Duodenal mucosa (tissue), 2 donors: Measurements from ENCODE around the gene DDX54.
A peak's percentile ranks its signal among the peaks of the same experiment; 100 is the strongest.

Experiments used
- H3K27ac ChIP-seq: one replicate; pipeline ENCODE4 v1.7.0; 2013; ENCODE audit warnings: low read depth, low read length
- H3K27me3 ChIP-seq, 2 donors: one replicate each; pipeline ENCODE4 v1.7.0; 2013; ENCODE audit warnings: low read length in 2 of 2, control low read depth in 1 of 2; ENCODE audit not compliant: insufficient read depth in 2 of 2, control insufficient read depth in 1 of 2
- H3K36me3 ChIP-seq, 2 donors: one replicate each; pipeline ENCODE4 v1.7.0; 2013; ENCODE audit warnings: low read length in 2 of 2, control low read depth in 1 of 2; ENCODE audit not compliant: insufficient read depth in 2 of 2, control insufficient read depth in 1 of 2
- H3K4me1 ChIP-seq, 2 donors: one replicate each; pipeline ENCODE4 v1.7.0; 2013; ENCODE audit warnings: low read length in 2 of 2, control low read depth in 1 of 2; ENCODE audit not compliant: insufficient read depth in 2 of 2, control insufficient read depth in 1 of 2
- H3K4me3 ChIP-seq, 2 donors: one replicate each; pipeline ENCODE4 v1.7.0; 2013; ENCODE audit warnings: low read length in 2 of 2, low read depth in 1 of 2
- H3K9ac ChIP-seq, 2 donors: one replicate each; pipeline ENCODE4 v1.7.0; 2013; ENCODE audit warnings: low read length in 2 of 2, low read depth in 1 of 2
- H3K9me3 ChIP-seq, 2 donors: one replicate each; pipeline ENCODE4 v1.7.0; 2013; ENCODE audit warnings: low read length in 2 of 2, control low read depth in 1 of 2; ENCODE audit not compliant: control insufficient read depth in 1 of 2

The DDX54 gene

GRCh38 chr12:113189361-113189760 lies 4.1 kb upstream of the DDX54 start:
- Histone ChIP-seq H3K9me3 (no peaks in the 10 kb centered on the region), H3K36me3 (peaks cover 0 to 29% of the 10 kb centered on the region in 2 donors), H3K4me1 (peaks cover 13 to 18% of the 10 kb centered on the region in 2 donors), H3K27ac (no peak overlapping the region), H3K27me3 (no peaks in the 10 kb centered on the region), H3K4me3 (no peak overlapping the region), H3K9ac (no peak overlapping the region)

GRCh38 chr12:113186666-113187325 lies 1.5 kb upstream of the DDX54 start:
- peaks cover 5 to 26% of the 10 kb centered on the region in 2 donors for H3K36me3 ChIP-seq
- H3K27me3 ChIP-seq, result no peaks in the 10 kb centered on the region
- H3K9ac ChIP-seq, result peak overlapping the region; percentile 83
- no peaks in the 10 kb centered on the region for H3K9me3 ChIP-seq
- H3K27ac ChIP-seq, result no peak overlapping the region
- H3K4me1 ChIP-seq, result peaks cover 13 to 21% of the 10 kb centered on the region in 2 donors
- peak overlapping the region; percentile 83 to 91 for H3K4me3 ChIP-seq

GRCh38 chr12:113186033-113186365 lies 721 bp upstream of the DDX54 start:
- H3K27ac ChIP-seq, result peak overlapping the region; percentile 95
- H3K9me3 ChIP-seq, result no peaks in the 10 kb centered on the region
- peak overlapping the region; percentile 83 to 91 for H3K4me3 ChIP-seq
- H3K4me1 ChIP-seq, result peaks cover 13 to 21% of the 10 kb centered on the region in 2 donors
- H3K27me3 ChIP-seq, result no peaks in the 10 kb centered on the region
- H3K9ac ChIP-seq, result peak overlapping the region; percentile 83
- H3K36me3 ChIP-seq, result peaks cover 5 to 20% of the 10 kb centered on the region in 2 donors

GRCh38 chr12:113184900-113185179 lies 438 bp downstream of the DDX54 start:
- Histone ChIP-seq H3K9ac (peak overlapping the region; percentile 83), H3K36me3 (peaks cover 12 to 25% of the 10 kb centered on the region in 2 donors), H3K27me3 (no peaks in the 10 kb centered on the region), H3K4me1 (peaks cover 13 to 21% of the 10 kb centered on the region in 2 donors), H3K27ac (peak overlapping the region; percentile 95), H3K9me3 (no peaks in the 10 kb centered on the region), H3K4me3 (peak overlapping the region; percentile 83 to 91)

- H3K36me3 ChIP-seq, result peaks cover 12 to 29% of the 10 kb centered on the region in 2 donors
- peaks cover 13 to 21% of the 10 kb centered on the region in 2 donors for H3K4me1 ChIP-seq
- no peaks in the 10 kb centered on the region for H3K9me3 ChIP-seq
- peak overlapping the region; percentile 95 for H3K27ac ChIP-seq
- no peaks in the 10 kb centered on the region for H3K27me3 ChIP-seq
- H3K9ac ChIP-seq, result peak overlapping the region; percentile 83
- peak overlapping the region; percentile 83 to 91 for H3K4me3 ChIP-seq
These were observed 979 bp downstream of the DDX54 start for GRCh38 chr12:113184098-113184899.

GRCh38 chr12:113183030-113183589 lies 2.2 kb downstream of the DDX54 start:
- Histone ChIP-seq H3K27me3 (no peaks in the 10 kb centered on the region), H3K36me3 (peaks cover 18 to 38% of the 10 kb centered on the region in 2 donors), H3K9me3 (no peaks in the 10 kb centered on the region), H3K9ac (no peak overlapping the region), H3K27ac (no peak overlapping the region), H3K4me3 (no peak overlapping the region), H3K4me1 (peaks cover 13 to 21% of the 10 kb centered on the region in 2 donors)

GRCh38 chr12:113181975-113182374 lies 3.3 kb downstream of the DDX54 start:
- Histone ChIP-seq H3K27ac (no peak overlapping the region), H3K27me3 (no peaks in the 10 kb centered on the region), H3K36me3 (peaks cover 28 to 49% of the 10 kb centered on the region in 2 donors), H3K4me3 (no peak overlapping the region), H3K9me3 (no peaks in the 10 kb centered on the region), H3K9ac (no peak overlapping the region), H3K4me1 (peaks cover 10 to 17% of the 10 kb centered on the region in 2 donors)

GRCh38 chr12:113180333-113180732 lies 4.9 kb downstream of the DDX54 start:
- Histone ChIP-seq H3K4me1 (peaks cover 0 to 6% of the 10 kb centered on the region in 2 donors), H3K27ac (no peak overlapping the region), H3K27me3 (no peaks in the 10 kb centered on the region), H3K9ac (no peak overlapping the region), H3K36me3 (peaks cover 33 to 56% of the 10 kb centered on the region in 2 donors), H3K4me3 (no peak overlapping the region), H3K9me3 (no peaks in the 10 kb centered on the region)

GRCh38 chr12:113179023-113179422 lies 6.3 kb downstream of the DDX54 start:
- peaks cover 0 to under 1% of the 10 kb centered on the region in 2 donors for H3K4me1 ChIP-seq
- peaks cover 37 to 66% of the 10 kb centered on the region in 2 donors for H3K36me3 ChIP-seq
- H3K9me3 ChIP-seq, result no peaks in the 10 kb centered on the region
- no peak overlapping the region for H3K27ac ChIP-seq
- no peaks in the 10 kb centered on the region for H3K27me3 ChIP-seq
- H3K9ac ChIP-seq, result no peak overlapping the region
- no peak overlapping the region for H3K4me3 ChIP-seq
